ENCODE data around the gene PLEKHO2. TPM values are rescaled to one million over a fixed set of nuclear protein-coding genes. Genes with fewer than 3 reads are reported as not detected.
A peak's percentile ranks its signal among the peaks of the same experiment; 100 is the strongest.

PLEKHO2 gene
- total and polyA plus RNA-seq, 10 of the 15 experiments (the other 5 are each of a cell fraction or from before 2014, with no cell fraction given) = 1.4 to 25.6 (median 20.5) TPM

DNA sequence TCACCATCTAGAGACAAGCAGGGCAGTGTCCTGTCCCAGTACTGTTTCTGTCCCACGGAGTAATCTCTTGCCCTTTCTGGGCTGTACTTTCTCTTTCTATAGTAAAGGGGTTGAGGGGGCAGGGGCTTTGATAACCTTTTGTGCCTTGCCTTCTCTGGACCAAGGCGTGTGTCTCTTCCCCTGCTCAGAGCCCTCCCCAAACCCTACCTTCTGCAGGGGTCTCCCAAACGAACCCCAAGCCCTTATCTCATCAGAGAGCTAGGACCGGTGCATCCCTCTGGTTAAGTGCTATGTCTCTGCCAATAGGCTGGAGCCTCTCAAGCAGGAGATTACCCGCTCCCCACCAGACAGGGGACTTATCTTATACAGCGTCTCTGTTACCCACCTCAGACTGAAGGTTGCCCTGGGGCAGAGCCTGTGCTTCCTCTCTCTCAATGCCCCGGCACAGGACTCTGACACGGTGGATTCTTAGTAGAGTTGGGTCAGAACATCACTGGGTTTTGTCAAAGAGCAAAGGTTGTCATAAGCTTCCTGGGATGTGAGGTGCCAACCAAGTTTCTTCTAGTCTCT lies 2.9 kb downstream of the PLEKHO2 start:
- H3K9me3 ChIP-seq (replicated peaks; ENCODE audit: control insufficient read depth, insufficient read depth, low read length) = no peaks in the 10 kb centered on the region
- ChIA-PET CTCF (interaction anchor here (0.6 to 5.1 kb wide), 13 partner anchors 9 to 217 kb away, joined by 3 to 78 read pairs (median 4); partner anchors contain the start of gene PIF1), RAD21 (ENCODE audit: unreplicated experiment) (interaction anchor here (0.6 to 6.8 kb wide), 12 partner anchors 19 to 88 kb away, joined by 3 to 129 read pairs (median 10); partner anchors contain the start of gene PIF1), POLR2A (interaction anchor here (0.6 to 5.3 kb wide), 12 partner anchors 9 to 473 kb away, joined by 3 to 127 read pairs (median 6); partner anchors contain the start of genes ANKDD1A and PIF1), SMC1A (ENCODE audit: uncharacterized antibody, unreplicated experiment) (interaction anchor here (0.6 to 6.5 kb wide), 15 partner anchors 9 to 180 kb away, joined by 3 to 116 read pairs (median 4); no protein-coding TSS in a partner anchor)
- in situ Hi-C loops (cut with MboI) (no loop called here), intact Hi-C loops (cut with micrococcal nuclease; ENCODE audit: unreplicated experiment) (loop anchor here (1.0 kb wide), 1 partner anchor 49 kb away; no protein-coding TSS in a partner anchor)
- H3K36me3 ChIP-seq (ENCODE audit: control insufficient read depth in 2 of 2, insufficient read depth in 2 of 2, low read length in 1 of 2) = peaks cover 2 to 7% of the 10 kb centered on the region in 2 experiments
- peak overlapping the region; percentile 79 for H3K27ac ChIP-seq (ENCODE audit: control insufficient read depth, insufficient read depth)
- H3K27me3 ChIP-seq (replicated peaks in 1 of 2; ENCODE audit: control insufficient read depth in 2 of 2, insufficient read depth in 2 of 2, low read length in 1 of 2) = no peaks in the 10 kb centered on the region
- peak overlapping the region; percentile 99 for H3K4me2 ChIP-seq (ENCODE audit: control insufficient read depth, insufficient read depth)
- no TSS peak for BruUV-seq (replicated peaks)
- WGBS (ENCODE audit: insufficient coverage, insufficient replicate concordance, low lambda C conversion rate, missing lambda C conversion rate) = 2% methylated on average over 8 of the region's 8 CpGs
- peak overlapping the region; percentile 99 for H3K4me3 ChIP-seq
- no peak for DNase-seq (ENCODE audit: low read depth, low spot score)
- H2AFZ ChIP-seq (ENCODE audit: control insufficient read depth, low read depth, low read length) = no peak overlapping the region
- peaks cover 69% of the 10 kb centered on the region for H3K79me2 ChIP-seq (ENCODE audit: control insufficient read depth, insufficient read depth, low read length)
- ATAC-seq = peak; percentile 56
- no peaks in the 10 kb centered on the region for H4K20me1 ChIP-seq (ENCODE audit: control insufficient read depth, insufficient read depth)
- H3K4me1 ChIP-seq (ENCODE audit: control insufficient read depth, insufficient read depth, low read length) = peaks cover 26% of the 10 kb centered on the region
- H3K9ac ChIP-seq (ENCODE audit: control insufficient read depth, insufficient read depth, low read length) = peak overlapping the region; percentile 81
- TF ChIP-seq FOXK2 (IDR thresholded peaks at IDR 0.05) (peak; percentile 56), RAD21 (IDR thresholded peaks at IDR 0.05; ENCODE audit: insufficient read depth, low read depth, low read length) (no peak)
- TF ChIP-seq, protein P1, sequence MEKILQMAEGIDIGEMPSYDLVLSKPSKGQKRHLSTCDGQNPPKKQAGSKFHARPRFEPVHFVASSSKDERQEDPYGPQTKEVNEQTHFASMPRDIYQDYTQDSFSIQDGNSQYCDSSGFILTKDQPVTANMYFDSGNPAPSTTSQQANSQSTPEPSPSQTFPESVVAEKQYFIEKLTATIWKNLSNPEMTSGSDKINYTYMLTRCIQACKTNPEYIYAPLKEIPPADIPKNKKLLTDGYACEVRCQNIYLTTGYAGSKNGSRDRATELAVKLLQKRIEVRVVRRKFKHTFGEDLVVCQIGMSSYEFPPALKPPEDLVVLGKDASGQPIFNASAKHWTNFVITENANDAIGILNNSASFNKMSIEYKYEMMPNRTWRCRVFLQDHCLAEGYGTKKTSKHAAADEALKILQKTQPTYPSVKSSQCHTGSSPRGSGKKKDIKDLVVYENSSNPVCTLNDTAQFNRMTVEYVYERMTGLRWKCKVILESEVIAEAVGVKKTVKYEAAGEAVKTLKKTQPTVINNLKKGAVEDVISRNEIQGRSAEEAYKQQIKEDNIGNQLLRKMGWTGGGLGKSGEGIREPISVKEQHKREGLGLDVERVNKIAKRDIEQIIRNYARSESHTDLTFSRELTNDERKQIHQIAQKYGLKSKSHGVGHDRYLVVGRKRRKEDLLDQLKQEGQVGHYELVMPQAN (conservative IDR thresholded peaks at IDR 0.05) = 0 out of 2 replicates have a peak, but pooled peaks have one; percentile 13
- FAIRE-seq = no peak
